Coronary artery (tissue), 2 donors: Measurements from ENCODE around the gene CRB1.

Experiments used
- DNase-seq: peaks from one replicate; pipeline ENCODE4 v3.0.0-alpha.2; 2017; ENCODE audit warnings: low spot score
- H3K27ac ChIP-seq, 2 donors: fragments of 200-600 bp; sonication (generic); one replicate each; pipeline ENCODE4 v1.5.1; 2016 to 2019
- H3K4me3 ChIP-seq: fragments of 200-600 bp; sonication (generic); 2 replicates; pipeline ENCODE4 v1.5.1; 2016; ENCODE audit warnings: mild to moderate bottlenecking, moderate library complexity
- CTCF ChIP-seq: fragments of 200-600 bp; sonication (generic); IDR thresholded peaks from one replicate; pipeline ENCODE4 v1.5.1; 2019; ENCODE audit warnings: antibody characterized with exemption

CRB1 gene

DNA sequence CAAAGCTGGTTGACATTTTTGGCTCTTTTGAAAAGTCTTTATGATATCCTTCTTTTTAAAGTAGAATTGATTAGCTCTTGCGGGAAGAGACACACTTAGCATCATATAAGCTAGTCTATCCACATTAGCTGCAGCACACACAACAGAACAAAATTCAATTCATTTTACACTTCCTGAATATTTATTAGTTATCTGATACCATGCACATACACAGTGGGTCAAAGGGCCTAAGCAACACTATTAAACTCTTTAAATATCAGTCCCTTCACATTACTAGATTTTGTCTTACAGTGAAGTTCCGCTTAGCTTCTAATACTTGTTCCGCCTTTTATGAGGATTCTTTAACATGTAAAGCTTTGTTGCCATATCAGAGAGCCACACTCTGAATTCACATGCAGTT is 169.5 kb downstream of the CRB1 start:
- no peak for DNase-seq
- TF ChIP-seq CTCF = no peak
- no peak overlapping the region for H3K27ac ChIP-seq
- H3K4me3 ChIP-seq = no peak overlapping the region

DNA sequence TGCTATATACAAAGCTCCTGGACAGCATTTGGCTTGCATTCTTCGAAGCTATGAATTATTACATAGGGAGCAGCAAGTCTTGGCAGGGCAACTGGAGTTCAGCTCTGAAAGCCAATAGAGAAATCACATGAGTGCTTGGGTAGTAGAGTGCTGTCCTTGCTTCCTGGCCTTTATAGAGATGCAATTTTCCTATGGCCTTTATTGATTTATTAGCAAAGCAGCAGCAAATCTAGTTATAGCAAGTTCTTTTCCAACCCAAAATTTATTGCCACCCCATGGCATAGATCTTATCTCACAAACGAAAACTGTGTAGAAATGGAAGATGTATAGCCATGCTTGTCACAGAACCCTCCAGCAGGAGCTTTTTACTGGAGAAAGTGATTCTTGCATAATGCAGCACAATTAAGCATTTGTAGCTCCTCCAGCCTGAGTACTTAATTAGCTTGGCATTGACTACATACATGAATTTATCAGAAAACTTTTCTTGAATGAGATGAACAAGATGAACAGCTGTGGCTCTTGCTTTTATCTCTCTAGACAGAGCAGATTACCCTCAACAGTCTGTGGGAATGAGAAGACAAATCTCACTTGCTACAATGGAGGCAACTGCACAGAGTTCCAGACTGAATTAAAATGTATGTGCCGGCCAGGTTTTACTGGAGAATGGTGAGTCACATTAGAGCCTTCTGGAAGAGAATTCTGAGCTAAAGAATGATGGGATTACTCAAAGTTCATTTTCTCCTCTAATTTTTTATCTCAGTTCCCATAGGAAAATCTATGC is 170.1 kb downstream of the CRB1 start:
- TF ChIP-seq CTCF = no peak
- Histone ChIP-seq H3K27ac (no peak overlapping the region), H3K4me3 (no peak overlapping the region)
- no peak for DNase-seq

GRCh38 chr1:197439708-197440280 is 171.7 kb downstream of the CRB1 start:
- Histone ChIP-seq H3K4me3 (no peak overlapping the region), H3K27ac (no peak overlapping the region)
- DNase-seq = no peak
- no peak for TF ChIP-seq CTCF

DNA sequence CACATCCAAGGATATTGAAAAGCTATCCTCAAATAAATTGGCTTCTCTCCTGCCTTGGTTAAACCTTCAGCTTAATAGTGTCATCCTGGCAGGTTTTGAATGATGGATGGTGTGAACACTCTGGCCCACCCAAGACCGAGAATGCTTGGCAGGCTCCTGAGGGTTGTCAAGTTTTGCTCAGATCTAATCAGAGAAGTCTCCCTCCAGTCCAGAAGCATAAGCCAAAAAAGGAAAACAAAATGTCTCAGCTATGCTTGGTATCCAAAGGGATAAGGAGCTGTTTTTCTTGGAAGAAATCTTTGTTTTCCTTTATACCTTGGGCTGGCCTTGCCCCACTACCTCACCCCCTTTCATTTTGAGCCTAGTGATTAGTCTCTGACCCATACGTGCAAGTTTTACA is 172.7 kb downstream of the CRB1 start:
- Histone ChIP-seq H3K4me3 (no peak overlapping the region), H3K27ac (no peak overlapping the region)
- no peak for TF ChIP-seq CTCF
- DNase-seq = no peak

GRCh38 chr1:197441999-197442414 is 174.0 kb downstream of the CRB1 start:
- no peak overlapping the region for H3K27ac ChIP-seq
- no peak overlapping the region for H3K4me3 ChIP-seq
- no peak for DNase-seq
- no peak for TF ChIP-seq CTCF

DNA sequence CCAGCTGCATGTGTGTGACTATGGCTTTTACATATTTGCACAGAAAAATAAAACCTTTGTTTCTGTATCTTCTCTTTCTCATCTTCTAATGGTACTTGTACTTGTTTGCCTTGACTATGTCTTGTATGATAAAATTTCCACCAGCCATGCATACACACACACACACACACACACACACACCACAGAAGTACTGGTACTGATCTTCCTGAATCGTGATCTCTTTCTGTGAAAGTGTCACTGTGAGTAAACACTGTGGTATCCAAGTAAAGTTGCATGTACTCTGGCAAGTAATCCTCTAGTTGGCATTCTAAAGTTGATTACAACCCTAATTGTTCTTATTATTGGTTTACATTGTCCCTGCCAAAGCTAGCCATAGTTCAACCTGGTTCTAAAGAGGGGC is 176.7 kb downstream of the CRB1 start:
- DNase-seq = no peak
- no peak for TF ChIP-seq CTCF
- Histone ChIP-seq H3K27ac (no peak overlapping the region), H3K4me3 (no peak overlapping the region)
